Lung microvascular endothelial cell (primary cell): ENCODE measurements around the gene C10orf71. TPM values are rescaled to one million over a fixed set of nuclear protein-coding genes. Genes with fewer than 3 reads are reported as not detected.

Experiments
- DNase-seq, 2 donors: peaks; one replicate each; pipeline versions ENCODE4 v3.0.0 to v3.0.0-alpha.2; 2010; ENCODE audit warnings: low read depth in 2 of 2
- total RNA-seq: library from RNA; depleted of rRNA; stranded (reverse); fragments of >200 nt; gene quantifications from 2 replicates; pipeline ENCODE4 v1.2.1, GENCODE V29; 2014

Gene C10orf71
- total RNA-seq, 1 donor from 2014 or later = not detected

- no peak for DNase-seq
Measured at GRCh38 chr10:49361178-49361554, 62.2 kb downstream of the C10orf71 start.

- DNase-seq = no peak
Measured at GRCh38 chr10:49361735-49362568, 63.0 kb downstream of the C10orf71 start.

- DNase-seq = no peak
Measured at GRCh38 chr10:49362596-49363260, 63.8 kb downstream of the C10orf71 start.

GRCh38 chr10:49363309-49364031, 64.5 kb downstream of the C10orf71 start:
- DNase-seq = no peak

- no peak for DNase-seq
Measured at GRCh38 chr10:49364051-49364450, 65.1 kb downstream of the C10orf71 start.

- DNase-seq = no peak
Measured at GRCh38 chr10:49364747-49365146, 65.8 kb downstream of the C10orf71 start.

- no peak for DNase-seq
Measured at GRCh38 chr10:49365275-49365674, 66.3 kb downstream of the C10orf71 start.

GRCh38 chr10:49365675-49366415, 66.9 kb downstream of the C10orf71 start:
- peak in 1 of 2 donors; percentile 40 for DNase-seq

GRCh38 chr10:49366460-49366859, 67.5 kb downstream of the C10orf71 start:
- no peak for DNase-seq

- no peak for DNase-seq
Measured at GRCh38 chr10:49367600-49367999, 68.6 kb downstream of the C10orf71 start.

GRCh38 chr10:49368256-49368655, 69.3 kb downstream of the C10orf71 start:
- no peak for DNase-seq

GRCh38 chr10:49369216-49370162, 70.5 kb downstream of the C10orf71 start:
- DNase-seq = no peak

GRCh38 chr10:49370326-49371100, 71.5 kb downstream of the C10orf71 start:
- no peak for DNase-seq

- no peak for DNase-seq
Measured at GRCh38 chr10:49371967-49372366, 73.0 kb downstream of the C10orf71 start.

GRCh38 chr10:49373361-49373760, 74.4 kb downstream of the C10orf71 start:
- no peak for DNase-seq

- no peak for DNase-seq
Measured at GRCh38 chr10:49374740-49375139, 75.8 kb downstream of the C10orf71 start.

- no peak for DNase-seq
Measured at GRCh38 chr10:49375611-49376010, 76.6 kb downstream of the C10orf71 start.
